Spinal cord (tissue), 10 donors: ENCODE measurements around the gene GLTPD2. TPM values are rescaled to one million over a fixed set of nuclear protein-coding genes. Genes with fewer than 3 reads are reported as not detected.
A peak's percentile ranks its signal among the peaks of the same experiment; 100 is the strongest.

ENCODE experiments used
- DNase-seq, 6 donors: peaks; one replicate each; pipeline versions ENCODE4 v3.0.0 to v3.0.0-alpha.2; 2013 to 2015; ENCODE audit warnings: low spot score in 6 of 6, low read depth in 4 of 6
- H3K27ac ChIP-seq: one replicate; pipeline ENCODE4 v1.5.1; 2013; ENCODE audit warnings: low read depth, low read length, control low read depth
- H3K27me3 ChIP-seq: one replicate; pipeline ENCODE4 v1.6.1; 2013; ENCODE audit warnings: low read length; ENCODE audit not compliant: control insufficient read depth, insufficient read depth
- H3K36me3 ChIP-seq: one replicate; pipeline ENCODE4 v1.6.1; 2013; ENCODE audit warnings: low read length; ENCODE audit not compliant: control insufficient read depth, insufficient read depth
- H3K4me1 ChIP-seq: one replicate; pipeline ENCODE4 v1.6.1; 2013; ENCODE audit warnings: low read length; ENCODE audit not compliant: control insufficient read depth, insufficient read depth
- H3K4me3 ChIP-seq: one replicate; pipeline ENCODE4 v1.5.1; 2013; ENCODE audit warnings: low read depth, low read length, control low read depth
- H3K9me3 ChIP-seq: one replicate; pipeline ENCODE4 v1.6.1; 2013; ENCODE audit warnings: low read length; ENCODE audit not compliant: control insufficient read depth, insufficient read depth
- WGBS: methylation state at CpG from one replicate; pipeline ENCODE4 v1.1.5; 2013; ENCODE audit warnings: missing lambda C conversion rate; ENCODE audit not compliant: insufficient coverage; 5-methylcytosine and 5-hydroxymethylcytosine counted together
- polyA plus RNA-seq, 2 donors: library from polyadenylated mRNA; unstranded; fragments of 120-200 nt; gene quantifications; one replicate each; pipeline ENCODE4 v1.2.1, GENCODE V29; 2013; ENCODE audit not compliant: insufficient read length in 2 of 2
- total RNA-seq, 2 donors: library from RNA; depleted of rRNA in 1 of 2; stranded (reverse); fragments of 120-200 nt in 1 of 2; fragments of >200 nt in 1 of 2; gene quantifications; one replicate each; pipeline versions ENCODE4 v1.2.3 to v1.2.4, GENCODE V29; 2013 to 2014
- donor health status: healthy.

The GLTPD2 gene
- total and polyA plus RNA-seq, 4 donors = 3.5 to 5.2 TPM; not detected in 2

DNA sequence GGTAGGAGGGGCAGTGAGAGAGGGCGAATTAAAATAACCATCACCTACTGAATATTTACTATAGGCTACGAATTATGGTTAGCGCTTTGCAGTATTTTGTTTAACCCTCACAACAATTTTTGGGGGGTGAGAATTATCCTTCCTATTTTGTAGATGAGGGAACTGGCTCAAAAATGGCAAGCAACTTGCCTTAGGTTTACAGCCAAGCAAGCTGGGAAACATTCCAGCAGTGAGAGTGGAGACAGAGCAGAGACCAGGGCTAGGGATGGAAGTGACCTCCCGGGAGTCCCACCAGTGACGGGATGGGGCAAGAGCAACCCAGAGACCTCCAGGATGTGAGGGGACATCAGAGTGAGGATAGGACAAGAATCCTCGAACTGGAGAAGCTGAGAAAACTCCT, 2.2 kb upstream of the GLTPD2 start:
- WGBS = 39% methylated on average over 3 of the region's 6 CpGs
- H3K9me3 ChIP-seq = no peaks in the 10 kb centered on the region
- H3K4me1 ChIP-seq = peaks cover 57% of the 10 kb centered on the region
- no peak overlapping the region for H3K4me3 ChIP-seq
- H3K36me3 ChIP-seq = peaks cover 6% of the 10 kb centered on the region
- DNase-seq = peak in 2 of 6 donors; percentile 1 to 51
- H3K27ac ChIP-seq = no peak overlapping the region
- peaks cover 55% of the 10 kb centered on the region for H3K27me3 ChIP-seq

DNA sequence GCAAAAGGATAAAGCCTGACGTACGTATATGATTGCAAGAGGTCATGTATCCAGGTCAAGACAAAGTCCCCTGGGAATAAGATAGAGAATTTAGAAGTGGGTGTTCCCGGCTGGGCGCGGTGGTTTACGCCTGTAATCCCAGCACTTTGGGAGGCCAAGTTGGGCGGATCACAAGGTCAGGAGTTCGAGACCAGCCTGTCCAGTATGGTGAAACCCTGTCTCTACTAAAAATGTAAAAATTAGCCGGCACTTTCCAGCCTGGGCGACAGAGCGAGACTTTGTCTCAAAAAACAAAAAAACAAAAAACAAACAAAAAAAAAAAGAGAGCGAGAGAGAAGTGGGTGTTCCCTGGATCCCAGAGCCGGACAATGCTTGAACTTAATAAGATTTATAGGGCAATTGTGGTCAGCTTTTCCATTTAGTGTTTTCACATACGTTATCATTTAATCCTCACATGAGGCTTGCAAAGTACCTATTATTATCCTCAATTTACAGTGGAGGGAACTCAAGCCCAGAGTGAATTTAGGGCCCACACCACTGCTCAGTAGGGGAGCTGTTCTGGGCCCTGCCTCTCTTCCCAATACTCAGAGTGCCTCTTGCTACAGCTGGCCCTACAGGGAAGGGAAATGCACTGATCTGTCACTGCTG, 481 bp upstream of the GLTPD2 start:
- H3K4me3 ChIP-seq = peak overlapping the region; percentile 66

GRCh38 chr17:4789701-4789950, 862 bp downstream of the GLTPD2 start:
- Histone ChIP-seq H3K36me3 (peaks cover 6% of the 10 kb centered on the region), H3K27ac (no peak overlapping the region), H3K4me3 (peak overlapping the region; percentile 66), H3K27me3 (peaks cover 26% of the 10 kb centered on the region), H3K4me1 (peaks cover 57% of the 10 kb centered on the region), H3K9me3 (no peaks in the 10 kb centered on the region)
- WGBS = under 1% methylated on average over 25 of the region's 25 CpGs
- DNase-seq = no peak

More for the DNA sequence above, 481 bp upstream of the GLTPD2 start:
- peaks cover 57% of the 10 kb centered on the region for H3K4me1 ChIP-seq
- H3K27ac ChIP-seq = no peak overlapping the region
- WGBS = 94% methylated on average over 8 of the region's 14 CpGs
- no peaks in the 10 kb centered on the region for H3K9me3 ChIP-seq
- H3K27me3 ChIP-seq = peaks cover 39% of the 10 kb centered on the region
- H3K36me3 ChIP-seq = peaks cover 6% of the 10 kb centered on the region
- peak in 1 of 6 donors; percentile 9 for DNase-seq

- Histone ChIP-seq H3K4me1 (peaks cover 52% of the 10 kb centered on the region), H3K9me3 (no peaks in the 10 kb centered on the region), H3K27ac (peak overlapping the region; percentile 86), H3K36me3 (peaks cover 6% of the 10 kb centered on the region), H3K4me3 (peak overlapping the region; percentile 66), H3K27me3 (peaks cover 22% of the 10 kb centered on the region)
- peak; percentile 68 to 97 (median 77) for DNase-seq
- WGBS = under 1% methylated on average over 90 of the region's 91 CpGs
These were observed 1.4 kb downstream of the GLTPD2 start for GRCh38 chr17:4789951-4790704.

DNA sequence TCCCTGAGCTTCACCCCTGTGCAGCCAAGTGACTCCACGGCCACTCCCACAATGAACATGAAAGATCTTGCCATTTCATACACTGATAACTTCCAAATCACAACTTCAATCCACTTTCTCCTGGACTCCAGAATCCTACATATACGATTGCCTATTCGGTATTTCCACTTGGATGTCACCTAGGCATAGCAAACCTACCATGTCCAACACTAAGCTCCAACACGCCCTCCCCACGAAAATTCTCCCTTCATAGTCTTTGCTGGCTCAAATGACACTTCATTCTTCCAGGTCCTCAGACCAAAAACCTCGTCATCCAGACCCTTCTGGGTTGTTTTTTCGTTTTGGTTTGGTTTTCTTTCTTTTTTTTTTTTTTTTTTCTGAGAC, 1.9 kb downstream of the GLTPD2 start:
- Histone ChIP-seq H3K27ac (peak overlapping the region; percentile 86), H3K36me3 (peaks cover 6% of the 10 kb centered on the region), H3K4me1 (peaks cover 47% of the 10 kb centered on the region), H3K9me3 (no peaks in the 10 kb centered on the region), H3K4me3 (peak overlapping the region; percentile 66), H3K27me3 (peaks cover 17% of the 10 kb centered on the region)
- DNase-seq = no peak
- 76% methylated on average over 4 of the region's 7 CpGs for WGBS

- no peak overlapping the region for H3K4me3 ChIP-seq
- no peak overlapping the region for H3K27ac ChIP-seq
- peaks cover 23% of the 10 kb centered on the region for H3K36me3 ChIP-seq
- WGBS = no CpG with 5 or more reads among the region's 1 CpG
- H3K27me3 ChIP-seq = no peaks in the 10 kb centered on the region
- no peak for DNase-seq
- peaks cover 20% of the 10 kb centered on the region for H3K4me1 ChIP-seq
- H3K9me3 ChIP-seq = no peaks in the 10 kb centered on the region
These were observed 6.4 kb downstream of the GLTPD2 start for GRCh38 chr17:4795168-4795567.

- Histone ChIP-seq H3K4me3 (peak overlapping the region; percentile 93), H3K4me1 (peaks cover 11% of the 10 kb centered on the region), H3K27me3 (no peaks in the 10 kb centered on the region), H3K36me3 (peaks cover 31% of the 10 kb centered on the region), H3K27ac (peak overlapping the region; percentile 76), H3K9me3 (no peaks in the 10 kb centered on the region)
- 0% methylated on average over 3 of the region's 7 CpGs for WGBS
- DNase-seq = peak in 2 of 6 donors; percentile 32 to 56
These were observed 7.8 kb downstream of the GLTPD2 start for GRCh38 chr17:4796552-4796920.

- H3K4me1 ChIP-seq = peaks cover 11% of the 10 kb centered on the region
- 76% methylated on average over 8 of the region's 10 CpGs for WGBS
- no peak overlapping the region for H3K27ac ChIP-seq
- H3K27me3 ChIP-seq = no peaks in the 10 kb centered on the region
- no peak overlapping the region for H3K4me3 ChIP-seq
- H3K36me3 ChIP-seq = peaks cover 35% of the 10 kb centered on the region
- no peaks in the 10 kb centered on the region for H3K9me3 ChIP-seq
- DNase-seq = no peak
These were observed 11.9 kb downstream of the GLTPD2 start for GRCh38 chr17:4800462-4801196.

DNA sequence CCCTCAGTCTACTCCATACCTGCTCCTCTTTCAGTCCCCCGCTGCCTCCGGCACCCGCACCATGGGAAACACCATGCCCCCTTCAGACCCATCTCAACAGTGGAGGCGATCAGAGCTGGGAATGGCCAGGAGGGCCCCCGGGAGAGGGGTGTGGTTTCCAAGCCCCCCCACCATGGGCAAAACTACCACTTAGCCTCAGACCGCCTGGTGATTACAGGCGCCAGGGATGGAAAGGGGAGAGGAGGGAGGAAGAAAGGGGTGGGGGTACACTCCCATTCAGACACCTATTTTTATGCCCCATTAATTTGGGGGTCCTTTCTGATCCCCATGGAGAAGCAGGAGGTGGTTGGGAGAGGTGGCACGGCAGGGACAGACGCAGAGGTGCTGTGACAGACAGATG, 13.5 kb downstream of the GLTPD2 start, which contains the start of gene C17orf114:
Gene C17orf114, minus strand, starts transcription at position 101 of the 400 bp plus-strand sequence.
- WGBS = 77% methylated on average over 5 of the region's 9 CpGs
- Histone ChIP-seq H3K27ac (no peak within 1 kb of the TSS), H3K36me3 (peaks cover 32% of the 10 kb centered on the region), H3K27me3 (no peaks in the 10 kb centered on the region), H3K9me3 (no peaks in the 10 kb centered on the region), H3K4me1 (peaks cover 3% of the 10 kb centered on the region), H3K4me3 (no peak within 1 kb of the TSS)
- no peak for DNase-seq
